Coronary artery (tissue), 2 donors: Measurements from ENCODE around the gene PPP1R37.

Source experiments
- DNase-seq: peaks from one replicate; pipeline ENCODE4 v3.0.0-alpha.2; 2017; ENCODE audit warnings: low spot score
- H3K27ac ChIP-seq, 2 donors: fragments of 200-600 bp; sonication (generic); one replicate each; pipeline ENCODE4 v1.5.1; 2016 to 2019
- H3K4me3 ChIP-seq: fragments of 200-600 bp; sonication (generic); 2 replicates; pipeline ENCODE4 v1.5.1; 2016; ENCODE audit warnings: mild to moderate bottlenecking, moderate library complexity
- CTCF ChIP-seq: fragments of 200-600 bp; sonication (generic); IDR thresholded peaks from one replicate; pipeline ENCODE4 v1.5.1; 2019; ENCODE audit warnings: antibody characterized with exemption

Gene PPP1R37

GRCh38 chr19:45187421-45188100, 94.6 kb downstream of the PPP1R37 start:
- TF ChIP-seq CTCF: no peak
- H3K4me3 ChIP-seq: no peak overlapping the region
- DNase-seq: no peak
- H3K27ac ChIP-seq: no peak overlapping the region

GRCh38 chr19:45189971-45190370, 97.0 kb downstream of the PPP1R37 start:
- Histone ChIP-seq H3K4me3 (no peak overlapping the region), H3K27ac (no peak overlapping the region)
- no peak for TF ChIP-seq CTCF
- no peak for DNase-seq

- no peak for TF ChIP-seq CTCF
- no peak for DNase-seq
- no peak overlapping the region for H3K27ac ChIP-seq
- no peak overlapping the region for H3K4me3 ChIP-seq
Observed at GRCh38 chr19:45191375-45191774, 98.4 kb downstream of the PPP1R37 start.

- Histone ChIP-seq H3K4me3 (no peak overlapping the region), H3K27ac (no peak overlapping the region)
- no peak for TF ChIP-seq CTCF
- DNase-seq: no peak
Observed at GRCh38 chr19:45195764-45196163, 102.8 kb downstream of the PPP1R37 start.
